DMS79 treated with DMSO at 0.1 percent for 48 hours (cell line): ENCODE results near the gene MRPS2.

Source experiments
- DNase-seq: peaks from one replicate; lab custom pipeline; 2025; lab: John Stamatoyannopoulos, UW

MRPS2 gene

DNA sequence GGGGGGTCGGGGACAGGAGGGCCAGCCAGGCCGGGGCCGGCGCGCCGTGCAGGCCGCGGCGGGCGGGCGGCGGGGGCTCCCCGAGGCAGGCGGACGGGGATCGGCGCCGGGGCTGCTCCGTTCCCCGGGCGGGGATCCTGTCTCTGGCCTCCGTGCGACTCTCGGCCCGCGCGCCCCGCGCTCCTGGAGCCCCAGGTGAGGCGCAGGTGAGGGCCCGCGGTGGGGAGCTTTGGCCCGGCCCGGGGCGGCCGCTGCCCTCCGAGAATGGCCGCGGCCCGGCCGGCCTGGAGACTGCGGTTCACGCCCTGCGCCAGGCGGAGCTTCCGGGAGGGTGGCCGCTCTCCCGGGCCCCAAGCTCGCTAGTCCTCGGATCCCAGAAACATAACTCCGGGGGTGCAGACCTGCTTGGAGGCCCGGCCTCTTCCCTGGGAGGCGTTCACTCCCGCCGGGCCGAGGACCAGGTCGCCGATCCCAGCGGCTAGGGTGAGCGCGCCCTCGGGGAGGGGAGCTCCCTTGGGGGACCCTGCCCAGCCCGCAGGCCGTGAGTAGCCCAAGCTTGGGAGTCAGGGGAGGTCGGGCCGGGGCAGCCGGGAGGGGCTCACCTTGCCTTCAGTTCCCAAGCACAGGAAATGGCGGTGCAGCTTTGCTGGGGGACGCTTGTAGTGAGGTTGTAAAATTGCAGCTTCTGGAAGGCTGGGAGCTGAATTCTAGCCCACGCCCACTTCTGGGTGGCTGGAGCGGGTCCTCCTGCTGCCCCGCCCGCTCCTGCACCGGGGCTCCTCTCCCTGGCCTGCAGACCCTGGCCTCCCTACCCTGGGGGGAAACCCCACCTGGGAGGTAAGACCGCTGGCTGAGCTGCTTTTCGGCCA is 20.2 kb upstream of the MRPS2 start:
- peak; percentile 36 for DNase-seq

DNA sequence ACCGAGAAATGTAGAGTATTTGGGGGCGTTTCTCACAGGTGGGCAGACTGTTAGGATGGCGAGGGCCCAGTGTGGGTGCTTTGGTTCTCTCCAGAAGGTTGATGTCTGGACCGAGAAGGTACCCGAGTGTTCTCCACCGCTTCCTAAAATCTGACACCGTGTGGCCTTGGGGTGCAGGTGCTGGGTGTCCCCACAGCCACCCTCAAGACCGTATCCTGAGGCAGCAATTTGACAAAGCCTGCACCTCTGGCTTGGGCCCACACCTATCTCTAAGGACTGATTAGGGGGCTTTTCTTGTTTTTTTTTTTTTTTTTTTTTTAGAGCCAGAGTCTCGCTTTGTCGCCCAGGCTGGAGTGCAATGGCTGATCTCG is 19.6 kb upstream of the MRPS2 start:
- DNase-seq, result no peak

DNA sequence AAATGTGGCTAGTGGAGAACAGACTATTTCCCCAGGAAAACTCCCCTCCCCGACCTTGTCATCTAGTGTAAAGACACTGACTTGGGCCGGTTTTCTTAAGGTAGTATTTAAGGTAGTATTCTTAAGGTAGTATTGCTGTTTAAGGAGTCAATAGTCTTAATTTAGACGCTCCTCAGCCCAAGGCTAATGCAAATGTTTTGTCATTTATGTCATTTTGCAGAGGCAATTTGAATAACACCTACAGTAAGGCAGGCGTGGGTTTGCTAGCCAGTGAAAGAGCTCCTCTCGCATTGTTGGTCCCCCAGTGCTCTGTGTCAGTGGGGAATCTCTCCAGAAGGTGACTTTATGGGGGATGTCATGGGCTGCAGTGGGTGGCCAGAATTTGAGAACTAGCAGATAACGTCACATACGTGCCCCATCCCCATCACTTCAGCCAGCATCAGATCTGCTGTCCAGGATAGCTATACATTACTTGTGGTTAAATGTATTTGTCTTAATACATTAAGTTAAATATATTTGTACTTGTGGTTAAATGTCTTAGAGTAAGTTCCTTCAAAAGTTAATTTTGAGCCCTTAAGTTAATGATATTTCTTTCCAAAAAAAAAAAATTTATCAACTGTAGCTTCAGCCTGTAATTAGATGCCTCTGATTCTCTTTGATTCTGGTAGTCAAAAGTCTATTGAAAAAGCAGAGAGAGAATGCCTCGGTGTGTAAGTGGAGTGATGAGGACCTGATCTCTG is 18.3 kb upstream of the MRPS2 start:
- DNase-seq, result no peak

DNA sequence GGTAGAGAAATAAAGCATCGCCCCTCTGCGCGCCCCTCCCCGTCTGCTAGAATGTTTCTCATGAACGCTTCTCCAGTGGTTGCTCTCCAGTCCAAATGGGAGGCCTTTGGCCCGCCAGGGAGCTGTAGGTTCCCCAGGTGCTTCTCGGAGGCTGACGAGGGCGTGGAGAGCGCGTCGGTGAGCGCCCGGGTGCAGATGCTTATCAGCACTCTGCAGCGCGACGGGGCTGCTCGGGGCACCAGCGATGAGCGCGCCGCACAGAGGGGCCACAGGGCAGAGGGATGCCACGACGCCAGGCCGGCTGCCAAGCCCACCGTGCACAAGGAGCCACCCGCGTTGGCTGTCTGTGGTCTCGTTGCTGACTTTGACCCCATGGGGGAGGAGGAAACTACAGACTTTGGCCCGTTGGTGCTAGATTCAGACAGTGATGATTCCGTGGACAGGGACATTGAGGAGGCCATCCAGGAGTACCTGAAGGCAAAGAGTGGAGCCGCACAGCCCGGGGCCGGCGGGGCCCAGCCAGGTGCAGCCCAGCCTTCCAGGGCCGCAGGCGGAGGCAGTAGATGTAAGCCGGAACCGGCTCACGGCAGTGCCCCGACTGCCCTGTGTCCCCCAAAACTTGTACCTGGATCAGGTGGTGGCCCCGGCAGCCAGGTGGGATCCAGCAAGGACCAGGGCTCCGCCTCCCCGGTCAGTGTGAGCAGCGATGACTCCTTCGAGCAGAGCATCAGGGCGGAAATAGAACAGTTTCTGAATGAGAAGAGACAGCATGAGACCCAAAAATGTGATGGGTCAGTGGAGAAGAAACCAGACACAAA is 15.8 kb upstream of the MRPS2 start:
- no peak for DNase-seq

DNA sequence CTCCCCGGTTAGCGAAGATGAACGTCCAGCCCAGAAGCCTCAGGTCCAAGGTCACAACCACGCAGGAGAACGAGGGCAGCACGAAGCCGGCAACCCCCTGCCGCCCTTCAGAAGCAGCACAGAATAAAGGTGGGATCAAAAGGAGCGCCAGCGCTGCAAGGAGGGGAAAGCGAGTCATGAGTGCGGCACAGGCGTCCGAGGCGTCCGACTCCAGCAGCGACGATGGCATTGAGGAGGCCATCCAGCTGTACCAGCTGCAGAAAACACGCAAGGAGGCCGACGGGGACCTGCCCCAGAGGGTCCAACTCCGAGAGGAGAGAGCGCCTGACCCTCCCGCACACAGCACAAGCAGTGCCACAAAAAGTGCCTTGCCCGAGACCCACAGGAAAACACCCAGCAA is 15.1 kb upstream of the MRPS2 start:
- no peak for DNase-seq

DNA sequence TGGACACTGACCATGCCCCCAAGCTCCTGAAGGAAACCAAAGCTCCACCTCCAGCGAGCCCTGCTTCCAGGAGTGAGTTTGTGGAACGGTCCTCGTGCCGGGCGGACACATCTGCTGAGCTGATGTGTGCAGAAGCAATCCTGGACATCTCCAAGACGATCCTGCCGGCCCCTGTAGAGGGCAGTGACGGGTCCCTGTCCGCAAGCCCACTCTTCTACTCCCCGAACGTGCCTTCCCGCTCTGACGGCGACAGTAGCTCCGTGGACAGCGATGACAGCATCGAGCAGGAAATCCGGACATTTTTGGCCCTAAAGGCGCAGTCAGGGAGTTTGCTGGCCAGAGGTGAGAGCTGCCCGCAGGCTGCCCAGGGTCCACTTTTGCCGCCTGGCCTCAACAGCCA is 14.7 kb upstream of the MRPS2 start:
- DNase-seq, result no peak

DNA sequence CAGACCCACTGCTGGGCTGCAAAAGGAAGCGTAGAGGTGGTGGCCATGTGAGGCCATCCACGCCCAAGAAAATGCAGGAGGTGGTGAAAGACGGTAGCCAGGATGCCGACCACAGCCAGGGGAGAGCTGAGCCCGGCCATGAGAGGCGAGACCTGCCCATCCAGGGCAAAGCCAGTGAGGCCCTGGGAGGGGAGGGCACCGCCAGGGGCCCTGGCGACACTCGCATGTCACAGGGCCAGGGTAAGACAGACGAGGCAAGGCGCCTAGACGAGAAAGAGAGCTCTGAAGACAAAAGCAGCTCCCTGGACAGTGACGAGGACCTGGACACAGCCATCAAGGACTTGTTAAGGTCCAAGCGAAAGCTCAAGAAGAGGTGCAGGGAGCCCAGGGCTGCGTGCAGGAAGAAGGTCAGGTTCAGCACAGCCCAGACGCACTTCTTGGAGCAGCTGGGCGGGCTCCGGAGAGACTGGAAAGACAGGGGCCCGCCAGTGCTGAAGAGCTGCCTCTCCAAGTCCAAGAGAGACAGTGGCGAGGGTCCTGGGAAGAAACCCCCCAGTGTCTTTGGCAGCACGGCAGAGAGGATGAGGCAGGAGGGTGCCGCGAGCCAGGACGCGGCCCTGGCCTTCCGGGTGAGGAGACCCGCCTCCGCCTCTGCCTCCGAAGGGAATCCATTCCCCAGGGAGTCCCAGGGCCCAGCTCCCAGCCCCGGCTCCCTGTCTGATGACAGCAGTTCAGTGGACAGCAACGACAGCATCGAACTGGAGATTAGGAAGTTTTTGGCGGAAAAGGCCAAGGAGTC is 14.0 kb upstream of the MRPS2 start:
- DNase-seq, result no peak

DNA sequence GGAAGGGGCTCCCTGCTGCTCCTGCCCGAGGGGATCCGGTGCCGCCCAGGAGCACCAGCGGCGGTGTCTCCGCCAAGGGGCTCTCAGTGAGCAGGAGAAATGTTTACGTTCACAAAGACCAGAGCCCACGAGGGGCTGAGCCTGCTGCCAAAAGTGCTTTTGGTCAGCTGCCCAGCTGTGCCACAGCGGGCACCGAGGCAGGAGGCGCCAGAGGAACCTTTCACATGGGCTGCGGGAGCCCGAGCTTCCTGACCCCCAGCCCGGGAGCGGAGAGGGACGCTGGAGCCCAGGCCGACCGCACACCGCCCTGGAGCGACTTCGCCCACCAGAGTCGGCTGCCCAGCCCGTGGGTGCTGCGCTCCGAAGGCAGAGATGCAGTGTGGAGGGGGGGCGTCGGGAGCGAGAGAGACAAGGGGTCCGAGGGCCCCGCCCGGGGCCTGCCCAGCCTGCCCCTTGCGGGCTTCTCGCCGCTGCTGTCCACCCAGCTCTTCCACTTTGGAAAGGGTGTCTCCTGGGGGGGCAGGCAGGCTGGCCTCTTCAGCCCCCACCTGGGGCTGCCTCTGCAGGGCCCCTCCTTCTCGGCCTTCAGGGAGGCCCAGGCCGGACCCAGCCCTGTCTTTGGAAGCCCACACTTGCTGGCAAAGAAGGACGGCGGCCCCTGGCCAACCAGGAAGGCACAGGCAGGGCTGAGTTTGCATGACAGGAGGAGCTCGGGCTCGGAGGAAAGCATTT is 13.0 kb upstream of the MRPS2 start:
- DNase-seq, result no peak

DNA sequence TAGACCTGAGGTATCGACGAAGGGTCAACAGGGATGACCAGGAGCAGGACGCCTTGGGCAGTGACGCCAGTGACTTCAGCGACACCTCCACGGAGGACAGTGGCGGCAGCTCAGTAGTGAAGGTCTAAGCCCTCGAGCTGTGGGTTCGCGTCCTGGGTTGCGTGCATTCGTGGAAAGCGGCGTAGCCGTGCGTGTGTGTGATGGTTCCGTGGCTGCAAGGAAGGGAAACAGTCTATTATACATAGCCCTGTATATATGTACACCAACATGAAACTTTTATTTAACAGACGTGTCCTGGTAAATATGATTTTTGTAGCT is 12.5 kb upstream of the MRPS2 start:
- DNase-seq, result no peak

DNA sequence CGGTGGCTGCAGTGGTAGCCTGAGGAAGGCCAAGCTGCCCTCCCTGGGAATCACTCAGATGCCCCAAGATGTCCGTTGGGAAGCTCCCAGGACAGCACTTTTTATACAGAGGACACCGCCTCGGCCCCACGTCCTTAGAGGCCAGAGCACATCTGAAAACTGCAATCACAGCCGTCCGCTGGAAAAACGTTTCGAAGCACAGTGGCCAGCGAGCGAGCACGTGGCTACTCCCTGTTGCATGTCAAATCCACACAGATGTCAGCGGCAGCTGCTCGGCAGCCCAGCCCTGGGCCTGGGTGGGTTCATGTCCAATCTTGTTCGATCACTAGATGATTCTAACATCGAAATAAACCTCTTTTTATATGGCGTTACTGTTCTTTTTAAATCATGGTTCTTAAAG is 12.0 kb upstream of the MRPS2 start:
- no peak for DNase-seq

DNA sequence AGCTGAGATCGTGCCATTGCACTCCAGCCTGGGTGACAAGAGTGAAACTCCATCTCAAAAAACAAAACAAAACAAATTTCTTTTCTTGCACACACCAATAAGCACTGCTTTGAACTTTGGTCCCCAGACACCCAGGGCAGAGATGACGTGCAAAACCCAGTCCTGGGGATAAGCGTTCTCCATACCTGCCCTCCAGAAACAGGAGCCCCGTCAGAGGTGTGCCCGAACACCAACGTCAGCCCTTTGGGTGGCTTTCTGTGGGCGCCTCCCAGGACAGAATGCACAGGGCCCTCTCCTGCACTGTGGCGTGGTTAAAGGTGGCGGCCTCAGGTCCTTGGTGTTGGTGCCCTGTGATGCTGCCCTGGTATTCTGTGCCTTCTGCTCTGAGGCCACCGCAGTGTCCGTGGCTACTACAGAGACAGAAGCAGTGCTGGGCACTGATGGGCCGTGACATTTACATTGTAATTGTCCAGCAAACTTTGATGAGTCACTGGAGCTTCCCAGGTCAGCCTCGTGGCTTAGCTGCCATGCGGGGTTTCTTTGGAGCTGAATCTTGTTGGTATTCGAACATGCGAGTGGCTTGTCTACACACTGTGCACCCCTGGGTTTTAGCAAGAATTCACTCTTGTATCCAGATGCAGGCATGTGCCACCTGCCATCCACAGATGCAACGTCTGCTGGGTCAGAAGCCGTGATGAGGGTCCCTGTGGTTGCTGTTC is 11.1 kb upstream of the MRPS2 start:
- DNase-seq, result no peak

DNA sequence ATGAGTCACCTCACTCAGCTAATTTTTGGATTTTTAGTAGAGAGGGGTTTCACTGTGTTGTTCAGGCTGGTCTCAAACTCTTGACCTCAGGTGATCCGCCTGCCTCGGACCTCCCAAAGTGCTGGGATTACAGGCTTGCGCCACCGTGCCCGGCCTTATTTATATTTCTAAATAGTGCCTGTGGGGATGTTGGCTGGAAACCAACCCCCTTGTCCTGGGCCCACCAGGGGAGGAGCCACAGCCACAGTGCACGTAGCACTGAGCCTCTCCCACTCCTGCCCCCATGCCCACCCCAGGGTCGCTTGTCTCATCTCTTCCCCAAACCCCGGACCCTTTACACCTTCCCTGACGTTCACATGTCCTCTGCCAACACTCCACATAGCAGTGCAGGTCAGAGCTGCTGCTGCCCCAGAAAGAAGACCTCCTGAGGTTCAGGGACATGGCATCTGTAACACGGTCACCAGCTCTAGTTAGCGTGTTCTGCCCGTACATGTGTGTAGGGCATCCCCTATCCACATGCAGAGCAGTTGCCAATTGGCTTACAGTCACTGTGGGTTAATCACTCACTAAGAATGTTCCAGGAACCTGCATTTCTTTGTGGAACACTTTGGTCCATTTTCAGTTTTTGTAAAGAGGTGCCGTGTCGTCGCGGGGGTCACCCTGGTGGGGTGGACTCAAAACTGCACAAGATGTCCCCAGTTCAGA is 10.2 kb upstream of the MRPS2 start:
- no peak for DNase-seq

DNA sequence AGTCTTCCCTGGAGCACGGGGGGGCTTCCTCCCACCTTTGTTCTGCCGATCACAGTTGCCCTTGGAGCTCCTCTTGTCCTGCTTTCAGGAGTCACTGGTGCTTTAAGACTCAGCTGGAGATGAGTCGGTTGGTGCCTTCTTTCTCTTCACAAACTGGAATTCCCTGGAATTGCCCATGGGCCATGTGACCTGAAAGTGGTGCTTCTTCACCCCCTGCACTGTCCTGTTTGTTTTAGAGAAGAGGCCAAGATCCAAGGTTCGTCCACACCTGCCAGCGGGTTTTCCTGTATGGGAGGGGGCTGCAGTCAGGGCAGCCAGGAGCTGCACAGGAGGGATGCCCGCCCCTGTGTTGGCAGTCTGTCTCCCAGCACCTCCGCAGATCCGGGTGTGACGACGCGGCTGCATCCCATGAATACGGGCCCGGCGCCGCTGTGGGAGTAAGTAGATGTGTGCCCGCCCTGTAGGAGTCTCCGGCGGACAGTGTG is 9.5 kb upstream of the MRPS2 start:
- DNase-seq, result no peak

DNA sequence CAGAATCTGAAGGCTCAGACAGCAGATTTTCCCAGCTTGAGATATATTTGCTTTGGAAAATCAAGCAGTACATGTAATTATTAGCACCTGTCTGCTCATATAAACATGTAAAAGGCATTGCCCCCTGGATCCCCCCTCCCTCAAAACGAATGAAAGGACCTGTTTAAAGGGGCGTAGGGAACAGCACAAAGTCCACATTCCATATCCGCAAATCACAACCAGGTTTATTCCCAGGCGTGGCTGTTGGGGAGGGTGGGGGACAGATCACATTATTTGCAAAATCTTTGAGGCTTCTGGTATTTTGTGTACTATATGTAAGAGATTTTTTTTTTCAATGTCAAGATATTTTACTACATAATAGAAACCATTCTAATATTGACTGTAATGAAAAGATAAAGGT is 8.7 kb upstream of the MRPS2 start:
- no peak for DNase-seq

DNA sequence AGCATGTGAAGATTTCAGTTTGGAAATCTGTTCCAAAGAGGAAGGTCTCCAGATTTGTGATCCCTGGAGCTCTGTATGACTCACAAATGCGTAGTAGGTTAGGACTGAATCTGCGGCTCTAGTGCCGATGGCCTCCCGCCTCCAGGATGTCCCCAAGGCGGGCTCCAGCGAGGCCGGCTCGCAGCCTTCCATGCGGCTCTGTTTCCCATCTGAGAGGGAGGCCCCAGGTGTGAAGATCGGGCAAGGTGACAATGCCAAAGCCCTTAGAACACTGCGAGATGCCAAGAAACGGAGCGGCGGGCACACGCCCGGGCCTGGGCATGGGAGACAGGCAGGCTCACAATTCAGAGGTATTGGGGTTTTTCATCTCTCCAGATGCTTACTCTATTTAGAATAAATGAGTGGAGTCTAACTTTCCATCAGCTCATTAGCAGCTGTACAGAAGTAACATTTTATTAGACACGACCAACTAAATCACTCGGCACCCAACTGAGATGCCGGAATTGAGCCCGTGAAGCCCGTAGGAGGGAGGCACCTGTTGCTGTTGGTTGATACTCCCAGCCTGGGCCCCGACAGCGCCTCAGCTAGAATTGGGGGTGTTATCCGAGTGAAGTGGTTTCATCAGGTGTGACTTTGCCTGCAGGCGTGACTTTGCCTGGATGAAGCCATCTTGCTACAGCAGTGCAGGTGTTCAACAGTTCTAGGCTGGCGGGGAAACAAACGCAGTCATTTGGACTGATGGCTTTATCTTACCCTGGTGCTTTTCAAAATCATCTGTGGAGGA is 7.4 kb upstream of the MRPS2 start:
- no peak for DNase-seq

DNA sequence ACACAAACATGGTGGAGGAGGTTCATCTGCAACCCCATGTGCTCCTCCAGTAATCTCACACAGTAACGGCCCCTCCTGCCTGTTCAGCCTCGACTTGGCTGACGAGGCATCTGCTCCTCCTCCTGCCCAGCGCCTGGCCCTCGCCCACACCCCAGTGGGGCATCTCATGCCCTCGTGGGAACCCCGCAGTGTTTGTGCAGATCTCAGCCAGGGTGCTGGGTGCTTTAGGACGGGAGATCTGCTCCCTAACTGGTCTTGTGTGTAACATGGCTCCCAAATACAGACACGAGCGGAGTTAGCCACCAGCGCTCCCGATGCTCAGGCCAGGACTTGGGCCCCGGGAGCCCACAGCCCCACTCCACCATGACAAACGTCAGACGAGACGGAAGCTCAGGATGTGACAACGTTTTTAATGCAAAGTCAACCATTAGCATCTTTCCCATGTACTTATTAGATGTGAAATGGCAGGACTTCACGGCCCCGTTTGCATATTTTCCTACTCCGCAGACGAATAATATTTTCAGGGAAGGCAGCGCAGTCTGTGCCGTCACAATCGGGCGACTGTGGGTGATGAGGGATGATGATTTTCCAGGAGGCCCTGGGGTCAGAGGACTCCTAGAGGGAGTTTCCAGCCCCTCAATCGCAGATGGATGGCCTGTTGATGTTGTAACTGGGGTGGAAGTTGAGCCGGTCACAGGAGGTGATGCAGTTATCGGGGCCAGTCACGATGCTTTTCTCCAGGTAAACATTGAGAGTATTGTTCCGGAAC is 5.5 kb upstream of the MRPS2 start:
- no peak for DNase-seq

DNA sequence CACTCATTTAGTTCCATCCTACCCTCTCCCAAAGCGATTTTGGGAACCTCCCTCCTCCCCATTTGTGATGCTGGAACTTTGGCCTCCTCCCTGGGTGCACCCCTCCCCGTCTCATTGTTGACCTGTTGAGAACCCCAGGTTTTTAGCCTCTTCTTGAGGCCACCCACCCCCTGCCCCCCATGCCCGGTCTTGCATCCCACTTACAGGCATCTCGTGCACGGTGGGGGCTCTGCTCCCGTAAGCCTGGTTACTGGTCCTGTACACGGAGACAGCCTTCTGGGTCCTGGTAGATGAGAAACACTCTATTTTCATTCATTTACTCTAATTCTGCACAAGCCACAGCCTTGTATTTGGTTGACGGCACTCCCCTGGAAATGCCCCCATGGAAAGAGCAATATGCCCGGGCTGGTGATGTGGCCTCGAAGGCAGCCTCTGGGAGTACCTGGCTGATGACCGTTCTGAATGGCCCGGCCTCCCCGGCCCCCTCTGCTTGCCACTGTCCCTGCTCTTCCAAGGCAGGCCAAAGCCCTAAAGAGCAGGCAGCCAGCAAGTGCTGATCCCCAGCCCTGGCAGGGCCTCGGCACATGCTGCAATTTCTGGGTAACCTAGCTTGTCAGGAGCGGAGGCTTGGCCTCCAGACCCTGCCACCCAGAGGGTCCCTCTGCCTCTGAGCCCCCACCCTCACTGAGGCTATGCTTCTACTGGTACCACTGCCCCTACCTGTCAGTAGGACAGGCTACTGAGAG is 1.9 kb upstream of the MRPS2 start:
- DNase-seq, result no peak
